CD8-positive, alpha-beta memory T cell (primary cell): ENCODE measurements around the gene B4GALT5. TPM values are rescaled to one million over a fixed set of nuclear protein-coding genes. Genes with fewer than 3 reads are reported as not detected.

Source experiments
- CTCF ChIA-PET: fragments of 350-600 bp; sonication (Branson Sonifier 250); formaldehyde crosslinking; loops from one replicate; lab custom pipeline; 2021; ENCODE audit warnings: antibody characterized with exemption; lab: Charles Lee
- POLR2A ChIA-PET: fragments of 350-600 bp; sonication (Branson Sonifier 250); formaldehyde crosslinking; loops from one replicate; lab custom pipeline; 2021; ENCODE audit warnings: antibody characterized with exemption; lab: Charles Lee
- DNase-seq, 5 donors: peaks; one replicate each; pipeline versions ENCODE4 v3.0.0 to v3.0.0-alpha.2; 2020 to 2022; ENCODE audit warnings: mixed read lengths in 1 of 5
- H3K27ac ChIP-seq: one replicate; pipeline ENCODE4 v1.7.0; 2013; ENCODE audit warnings: low read depth, mild to moderate bottlenecking, low read length, moderate library complexity
- H3K27me3 ChIP-seq: 2 replicates; pipeline ENCODE4 v1.7.0; 2013; ENCODE audit warnings: low read length, mild to moderate bottlenecking; ENCODE audit not compliant: insufficient read depth, poor library complexity, severe bottlenecking
- H3K36me3 ChIP-seq: 2 replicates; pipeline ENCODE4 v1.7.0; 2013; ENCODE audit warnings: mild to moderate bottlenecking, low read length, moderate library complexity; ENCODE audit not compliant: insufficient read depth
- H3K4me1 ChIP-seq: 2 replicates; pipeline ENCODE4 v1.7.0; 2013; ENCODE audit warnings: mild to moderate bottlenecking, low read length, moderate library complexity; ENCODE audit not compliant: insufficient read depth
- H3K4me3 ChIP-seq: 2 replicates; pipeline ENCODE4 v1.7.0; 2013; ENCODE audit warnings: mild to moderate bottlenecking, low read length
- H3K9me3 ChIP-seq: 2 replicates; pipeline ENCODE4 v1.7.0; 2013; ENCODE audit warnings: mild to moderate bottlenecking, low read length
- H3K27ac Mint-ChIP-seq, 8 donors: one replicate each; pipeline ENCODE4 v1.8.0; 2020 to 2021; ENCODE audit warnings: mixed read lengths in 8 of 8, mild to moderate bottlenecking in 6 of 8, inconsistent platforms in 3 of 8, moderate library complexity in 3 of 8
- H3K27me3 Mint-ChIP-seq, 2 donors: one replicate each; pipeline ENCODE4 v1.8.0; 2020 to 2021; ENCODE audit warnings: mixed read lengths in 2 of 2, mild to moderate bottlenecking in 1 of 2, moderate library complexity in 1 of 2
- H3K36me3 Mint-ChIP-seq, 3 donors: one replicate each; pipeline ENCODE4 v1.8.0; 2020 to 2021; ENCODE audit warnings: mixed read lengths in 3 of 3, inconsistent platforms in 1 of 3, mild to moderate bottlenecking in 1 of 3
- H3K4me1 Mint-ChIP-seq, 3 donors: one replicate each; pipeline ENCODE4 v1.8.0; 2020 to 2021; ENCODE audit warnings: mixed read lengths in 3 of 3, inconsistent platforms in 1 of 3, mild to moderate bottlenecking in 1 of 3
- H3K4me3 Mint-ChIP-seq, 7 donors: one replicate each; pipeline ENCODE4 v1.8.0; 2020 to 2021; ENCODE audit warnings: mixed read lengths in 7 of 7, mild to moderate bottlenecking in 6 of 7, moderate library complexity in 4 of 7, inconsistent platforms in 2 of 7
- H3K9me3 Mint-ChIP-seq, 5 donors: one replicate each; pipeline ENCODE4 v1.8.0; 2020 to 2022; ENCODE audit warnings: mixed read lengths in 5 of 5, mild to moderate bottlenecking in 3 of 5, moderate library complexity in 2 of 5, inconsistent platforms in 1 of 5
- polyA plus RNA-seq: library from polyadenylated mRNA; unstranded; fragments of 300-500 nt; fragmentation: Illumina TruSeq; gene quantifications from one replicate; pipeline ENCODE4 v1.2.3, GENCODE V29; 2021
- total RNA-seq, 2 experiments: library from RNA; stranded (reverse); gene quantifications; one replicate each; pipeline ENCODE4 v1.2.3, GENCODE V29; 2021

The B4GALT5 gene
- total and polyA plus RNA-seq, 3 experiments from 2014 or later, result 2.0 to 39.1 (median 37.5) TPM

DNA sequence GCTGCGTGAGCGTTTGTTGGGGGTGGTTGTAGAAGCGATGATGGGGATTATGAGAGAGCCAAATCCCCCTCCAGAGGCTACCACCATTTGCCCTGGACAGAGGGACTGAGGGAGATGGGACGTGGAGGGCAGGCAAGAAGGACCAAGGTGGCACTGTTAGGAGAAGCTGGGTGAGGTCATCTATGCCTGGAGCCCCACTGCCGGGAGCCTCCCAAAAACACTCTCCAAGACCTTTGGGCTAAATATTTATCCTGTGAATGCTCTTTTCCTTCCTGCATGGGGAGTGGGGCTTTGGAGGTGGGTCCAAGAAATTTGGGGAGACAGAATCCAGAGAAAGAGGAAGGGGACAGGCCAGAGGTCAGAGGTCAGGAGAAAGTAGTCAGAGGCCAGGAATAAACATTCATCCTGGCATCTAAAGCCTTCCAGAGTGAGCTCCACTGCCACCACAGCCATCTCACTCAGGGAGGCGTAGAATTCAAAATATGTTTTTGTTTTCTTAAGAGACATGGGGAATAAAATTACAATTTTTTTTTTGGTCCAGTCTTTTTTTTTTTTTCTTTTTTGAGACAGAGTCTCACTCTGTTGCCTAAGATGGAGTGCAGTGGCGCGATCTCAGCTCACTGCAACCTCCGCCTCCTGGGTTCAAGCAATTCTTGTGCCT, 128.0 kb downstream of the B4GALT5 start:
- peaks cover 0 to 5% (median 2%) of the 10 kb centered on the region in 5 donors for H3K9me3 Mint-ChIP-seq
- ChIA-PET POLR2A (no interaction called here), CTCF (interaction anchor here (0.7 kb wide), 1 partner anchor 88 kb away, joined by 3 read pairs; no protein-coding TSS in a partner anchor)
- H3K4me3 Mint-ChIP-seq, result no peak overlapping the region
- Histone ChIP-seq H3K27ac (no peak overlapping the region), H3K9me3 (no peaks in the 10 kb centered on the region), H3K36me3 (no peaks in the 10 kb centered on the region), H3K4me3 (no peak overlapping the region), H3K4me1 (no peaks in the 10 kb centered on the region), H3K27me3 (no peaks in the 10 kb centered on the region)
- peaks cover 0 to 4% (median 2%) of the 10 kb centered on the region in 3 donors for H3K36me3 Mint-ChIP-seq
- peak overlapping the region in 1 of 8 donors; percentile 51 for H3K27ac Mint-ChIP-seq
- peaks cover 6 to 10% (median 6%) of the 10 kb centered on the region in 3 donors for H3K4me1 Mint-ChIP-seq
- H3K27me3 Mint-ChIP-seq, result peaks cover 6 to 9% of the 10 kb centered on the region in 2 donors
- DNase-seq, result no peak

DNA sequence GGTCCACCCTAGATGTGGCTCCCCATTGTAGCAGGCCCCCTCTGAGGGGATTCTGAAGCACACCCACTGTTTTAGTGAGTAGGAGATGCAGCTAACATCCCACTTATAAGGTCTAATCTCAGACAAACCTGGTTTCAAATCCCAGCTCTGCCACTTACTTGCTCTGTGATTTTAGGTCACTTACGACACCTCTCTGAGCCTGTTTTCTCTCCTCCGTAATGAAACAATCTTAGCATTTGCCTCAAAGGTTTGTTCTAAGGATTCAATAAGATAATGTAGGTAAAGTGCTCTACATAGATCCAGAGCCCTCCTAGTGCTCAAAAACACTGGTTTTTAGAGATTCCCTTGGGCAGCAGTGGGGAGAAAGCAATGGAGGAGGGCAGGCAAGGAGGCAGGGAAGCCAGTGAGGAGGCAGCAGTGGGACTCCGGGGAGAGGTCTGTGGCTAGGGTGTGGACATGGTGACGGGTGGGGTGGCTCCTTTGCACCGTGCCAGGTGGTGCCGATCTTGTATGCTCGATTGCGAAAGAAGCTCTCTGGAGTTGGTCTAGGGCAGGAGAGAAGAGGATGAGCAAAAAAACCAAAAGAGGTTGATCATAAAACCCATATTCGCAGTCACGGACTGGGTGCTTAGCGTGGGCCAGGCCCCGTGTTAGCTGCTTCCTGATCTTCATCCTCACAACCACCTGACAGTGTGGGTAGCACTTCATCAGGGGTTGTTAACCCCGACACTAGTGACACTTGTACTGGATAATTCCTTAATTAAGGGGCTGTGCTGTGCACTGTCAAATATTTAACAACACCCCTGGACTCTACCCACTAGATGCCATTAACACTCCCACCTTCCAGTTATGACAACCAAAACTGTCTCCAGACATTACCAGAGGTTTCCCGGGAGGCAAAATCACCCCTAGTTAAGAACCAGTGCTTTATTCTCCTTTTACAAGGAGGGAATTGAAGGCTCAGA, 129.0 kb downstream of the B4GALT5 start:
- Mint-ChIP-seq H3K9me3 (peaks cover 0 to 5% (median 2%) of the 10 kb centered on the region in 5 donors), H3K27me3 (peaks cover 6 to 9% of the 10 kb centered on the region in 2 donors), H3K4me1 (peaks cover 0 to 3% (median 0%) of the 10 kb centered on the region in 3 donors), H3K36me3 (peaks cover 0 to 4% (median 2%) of the 10 kb centered on the region in 3 donors), H3K4me3 (peak overlapping the region in 1 of 7 donors; percentile 42), H3K27ac (peak overlapping the region in 4 of 8 donors; percentile 28 to 70 (median 50))
- no peaks in the 10 kb centered on the region for H3K9me3 ChIP-seq
- POLR2A ChIA-PET, result no interaction called here
- no peaks in the 10 kb centered on the region for H3K36me3 ChIP-seq
- H3K4me1 ChIP-seq, result no peaks in the 10 kb centered on the region
- no peak overlapping the region for H3K27ac ChIP-seq
- no peak overlapping the region for H3K4me3 ChIP-seq
- no peaks in the 10 kb centered on the region for H3K27me3 ChIP-seq
- no peak for DNase-seq
- CTCF ChIA-PET, result no interaction called here

DNA sequence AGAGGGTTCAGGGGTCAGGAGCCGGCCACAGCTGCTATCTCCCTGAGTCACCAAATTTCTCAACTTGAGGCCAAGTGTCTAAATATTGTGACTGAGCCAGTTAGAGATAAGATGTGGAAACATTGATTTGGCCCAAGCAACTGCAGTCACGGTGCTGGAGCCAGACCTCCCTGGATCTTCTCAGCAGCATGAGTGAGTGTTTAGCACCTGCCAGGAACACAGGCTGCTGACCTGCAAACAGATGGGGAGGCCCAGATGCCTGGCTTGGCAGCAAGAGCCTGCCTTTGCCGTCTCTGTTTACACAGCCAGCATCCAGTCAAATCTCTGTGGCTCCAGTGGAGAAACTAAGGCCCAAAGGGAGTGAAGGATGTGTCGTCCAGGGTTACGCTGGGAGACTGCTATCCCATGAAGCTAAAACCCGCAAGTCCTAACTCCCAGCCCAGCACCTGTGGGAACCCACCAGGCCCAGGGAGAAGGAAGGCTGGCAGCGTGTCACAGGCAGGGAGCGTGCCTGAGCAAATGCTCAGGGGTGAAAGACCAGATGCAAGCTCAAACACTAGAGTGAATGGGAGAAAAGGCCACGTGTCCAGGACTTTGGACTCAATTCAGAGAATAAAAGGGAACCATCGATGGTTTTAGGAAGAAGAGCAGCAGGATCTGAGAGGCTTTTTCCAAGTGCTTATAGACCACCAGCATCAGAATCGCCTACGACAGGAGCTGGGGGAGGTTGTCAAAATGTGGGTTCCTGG, 129.8 kb downstream of the B4GALT5 start:
- H3K36me3 Mint-ChIP-seq, result peaks cover 0 to 4% (median 2%) of the 10 kb centered on the region in 3 donors
- peaks cover 0 to 3% (median 0%) of the 10 kb centered on the region in 3 donors for H3K4me1 Mint-ChIP-seq
- POLR2A ChIA-PET, result no interaction called here
- H3K27me3 Mint-ChIP-seq, result peaks cover 6 to 9% of the 10 kb centered on the region in 2 donors
- H3K27ac ChIP-seq, result no peak overlapping the region
- H3K27ac Mint-ChIP-seq, result no peak overlapping the region
- DNase-seq, result no peak
- no peaks in the 10 kb centered on the region for H3K36me3 ChIP-seq
- no peaks in the 10 kb centered on the region for H3K9me3 ChIP-seq
- H3K4me3 Mint-ChIP-seq, result no peak overlapping the region
- no peaks in the 10 kb centered on the region for H3K27me3 ChIP-seq
- no peaks in the 10 kb centered on the region for H3K4me1 ChIP-seq
- H3K4me3 ChIP-seq, result no peak overlapping the region
- H3K9me3 Mint-ChIP-seq, result peaks cover 0 to 5% (median 2%) of the 10 kb centered on the region in 5 donors
- CTCF ChIA-PET, result no interaction called here

DNA sequence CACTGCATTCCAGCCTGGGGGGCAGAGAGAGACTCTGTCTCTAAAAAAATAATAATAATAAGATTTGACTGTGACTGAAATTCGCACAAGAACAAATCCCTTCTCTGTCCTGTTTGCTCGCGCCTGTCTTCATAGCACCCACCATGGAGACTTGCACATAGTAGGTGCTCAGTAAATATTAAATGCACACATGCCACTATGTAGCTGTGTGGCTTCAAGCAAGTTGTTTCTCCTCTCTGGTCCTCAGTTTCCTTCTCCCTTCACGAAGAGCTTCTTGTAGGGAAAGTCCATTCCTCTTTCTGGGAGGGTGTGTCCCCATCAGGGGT, 130.4 kb downstream of the B4GALT5 start:
- Mint-ChIP-seq H3K36me3 (peaks cover 0 to 4% (median 2%) of the 10 kb centered on the region in 3 donors), H3K9me3 (peaks cover 0 to 5% (median 2%) of the 10 kb centered on the region in 5 donors), H3K27me3 (peaks cover 6 to 9% of the 10 kb centered on the region in 2 donors), H3K4me1 (peaks cover 0 to 3% (median 0%) of the 10 kb centered on the region in 3 donors), H3K27ac (no peak overlapping the region), H3K4me3 (no peak overlapping the region)
- Histone ChIP-seq H3K4me3 (no peak overlapping the region), H3K9me3 (no peaks in the 10 kb centered on the region), H3K4me1 (no peaks in the 10 kb centered on the region), H3K27ac (no peak overlapping the region), H3K36me3 (no peaks in the 10 kb centered on the region), H3K27me3 (no peaks in the 10 kb centered on the region)
- CTCF ChIA-PET, result no interaction called here
- POLR2A ChIA-PET, result no interaction called here
- DNase-seq, result no peak

Other genes starting within 250 kb of the B4GALT5 start
- gene KCNB1, start 231.2 kb downstream of the B4GALT5 start, total RNA-seq, result under 1 TPM in 1 of 2 experiments, not detected in 1; 0.77 TPM
- gene KCNB1, start 231.2 kb downstream of the B4GALT5 start, polyA plus RNA-seq, result not detected
- gene PTGIS, start 145.7 kb downstream of the B4GALT5 start, total RNA-seq, result 1 to 10 TPM; 7.6 to 7.8 TPM
- 0.15 TPM for gene PTGIS, start 145.7 kb downstream of the B4GALT5 start, polyA plus RNA-seq
- 10 to 100 TPM; 11.5 to 12.0 TPM for gene SLC9A8, start 99.0 kb upstream of the B4GALT5 start, total RNA-seq
- 7.7 TPM for gene SLC9A8, start 99.0 kb upstream of the B4GALT5 start, polyA plus RNA-seq
- 10 to 100 TPM; 15.0 to 16.0 TPM for gene SPATA2, start 201.7 kb upstream of the B4GALT5 start, total RNA-seq
- 5.3 TPM for gene SPATA2, start 201.7 kb upstream of the B4GALT5 start, polyA plus RNA-seq
- gene RNF114, start 222.5 kb upstream of the B4GALT5 start, total RNA-seq, result 10 to 100 TPM; 64.0 to 67.1 TPM
- 112 TPM for gene RNF114, start 222.5 kb upstream of the B4GALT5 start, polyA plus RNA-seq